ENCODE measurements around the gene CDH15. TPM values are rescaled to one million over a fixed set of nuclear protein-coding genes. Genes with fewer than 3 reads are reported as not detected.

CDH15 gene, protein sequence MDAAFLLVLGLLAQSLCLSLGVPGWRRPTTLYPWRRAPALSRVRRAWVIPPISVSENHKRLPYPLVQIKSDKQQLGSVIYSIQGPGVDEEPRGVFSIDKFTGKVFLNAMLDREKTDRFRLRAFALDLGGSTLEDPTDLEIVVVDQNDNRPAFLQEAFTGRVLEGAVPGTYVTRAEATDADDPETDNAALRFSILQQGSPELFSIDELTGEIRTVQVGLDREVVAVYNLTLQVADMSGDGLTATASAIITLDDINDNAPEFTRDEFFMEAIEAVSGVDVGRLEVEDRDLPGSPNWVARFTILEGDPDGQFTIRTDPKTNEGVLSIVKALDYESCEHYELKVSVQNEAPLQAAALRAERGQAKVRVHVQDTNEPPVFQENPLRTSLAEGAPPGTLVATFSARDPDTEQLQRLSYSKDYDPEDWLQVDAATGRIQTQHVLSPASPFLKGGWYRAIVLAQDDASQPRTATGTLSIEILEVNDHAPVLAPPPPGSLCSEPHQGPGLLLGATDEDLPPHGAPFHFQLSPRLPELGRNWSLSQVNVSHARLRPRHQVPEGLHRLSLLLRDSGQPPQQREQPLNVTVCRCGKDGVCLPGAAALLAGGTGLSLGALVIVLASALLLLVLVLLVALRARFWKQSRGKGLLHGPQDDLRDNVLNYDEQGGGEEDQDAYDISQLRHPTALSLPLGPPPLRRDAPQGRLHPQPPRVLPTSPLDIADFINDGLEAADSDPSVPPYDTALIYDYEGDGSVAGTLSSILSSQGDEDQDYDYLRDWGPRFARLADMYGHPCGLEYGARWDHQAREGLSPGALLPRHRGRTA
- total RNA-seq: not detected

DNA sequence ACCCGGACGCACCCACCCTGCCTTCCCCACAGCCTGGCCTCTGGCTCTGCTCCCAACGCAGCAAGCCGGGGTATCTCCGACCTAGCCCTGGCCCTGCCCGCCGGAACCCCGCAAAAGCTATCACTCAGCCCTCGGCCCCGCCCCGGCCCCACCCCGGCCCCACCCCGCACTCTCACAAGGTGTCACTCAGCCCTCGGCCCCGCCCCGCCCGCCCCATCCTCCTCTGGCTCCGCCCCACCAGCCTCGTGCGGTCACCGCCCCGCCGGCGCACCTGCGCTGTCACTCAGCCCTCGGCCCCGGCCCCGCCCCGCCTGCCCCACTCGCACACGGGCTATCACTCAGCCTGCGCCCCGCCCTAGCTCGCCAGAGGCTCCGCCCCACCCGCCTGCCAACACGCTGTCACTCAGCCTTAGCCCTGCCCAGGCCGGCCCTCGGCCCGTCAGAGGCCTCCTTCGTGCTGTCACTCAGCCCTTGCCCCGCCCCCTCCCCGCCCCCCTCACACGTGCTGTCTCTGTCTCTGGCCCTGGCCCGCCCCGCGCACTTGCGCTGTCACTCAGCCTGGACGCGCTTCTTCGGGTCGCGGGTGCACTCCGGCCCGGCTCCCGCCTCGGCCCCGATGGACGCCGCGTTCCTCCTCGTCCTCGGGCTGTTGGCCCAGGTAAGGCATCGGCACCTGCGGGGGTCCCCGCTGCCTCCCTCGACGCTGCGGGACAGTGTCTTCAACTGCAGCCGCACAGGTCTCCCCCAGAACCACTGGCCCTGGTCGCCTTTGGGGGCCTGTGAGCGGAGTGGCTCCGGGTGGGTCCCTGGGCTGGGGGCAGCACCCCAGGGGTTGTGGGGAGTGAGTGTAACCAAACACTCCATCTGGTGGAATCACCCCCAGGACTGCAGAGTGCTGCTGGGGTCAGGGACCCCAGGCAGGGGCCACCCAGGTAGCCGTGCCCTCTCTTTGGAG lies at the start of gene CDH15:
TSS of gene CDH15 (plus strand) at position 533 of the 955 bp plus-strand sequence. CDS start at position 617, 84 bp downstream.
- Histone ChIP-seq H3K27me3 (ENCODE audit: insufficient read depth, low read length) (no peaks in the 10 kb centered on the region), H3K9me3 (ENCODE audit: low read depth, low read length) (no peaks in the 10 kb centered on the region), H3K4me1 (ENCODE audit: insufficient read depth, low read length) (peaks cover 19% of the 10 kb centered on the region), H3K4me3 (ENCODE audit: low read length) (no peak within 1 kb of the TSS)

DNA sequence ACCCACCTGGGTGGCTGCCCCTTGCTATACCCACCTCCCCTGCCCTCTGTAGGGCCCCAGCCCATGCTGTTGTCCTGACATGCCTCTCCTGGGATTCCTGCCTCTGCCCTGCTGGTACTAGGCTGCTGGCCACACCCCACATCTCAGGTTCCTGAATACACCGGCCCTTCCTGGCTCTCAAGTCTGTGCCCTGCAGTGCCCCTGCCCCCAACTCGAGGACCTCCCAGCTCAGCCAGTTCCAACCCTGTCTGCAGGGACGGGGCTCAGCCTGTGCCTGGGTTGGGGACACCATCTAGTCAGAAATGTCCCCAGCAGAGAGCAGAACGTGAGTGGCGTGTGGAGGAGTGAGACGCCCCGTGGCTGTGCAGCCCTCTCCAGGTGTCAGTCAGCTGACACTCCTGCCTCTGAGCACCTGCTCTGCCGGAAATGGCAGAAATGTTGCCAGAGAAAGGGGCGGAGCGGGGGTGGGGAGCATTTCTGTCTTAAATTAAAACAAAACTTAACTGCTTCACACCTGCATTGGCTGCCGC lies 49.2 kb upstream of the CDH15 start:
- no peaks in the 10 kb centered on the region for H3K27me3 ChIP-seq (ENCODE audit: insufficient read depth, low read length)
- H3K9me3 ChIP-seq (ENCODE audit: low read depth, low read length): no peaks in the 10 kb centered on the region
- H3K4me3 ChIP-seq (ENCODE audit: low read length): no peak overlapping the region
- peaks cover 22% of the 10 kb centered on the region for H3K4me1 ChIP-seq (ENCODE audit: insufficient read depth, low read length)

DNA sequence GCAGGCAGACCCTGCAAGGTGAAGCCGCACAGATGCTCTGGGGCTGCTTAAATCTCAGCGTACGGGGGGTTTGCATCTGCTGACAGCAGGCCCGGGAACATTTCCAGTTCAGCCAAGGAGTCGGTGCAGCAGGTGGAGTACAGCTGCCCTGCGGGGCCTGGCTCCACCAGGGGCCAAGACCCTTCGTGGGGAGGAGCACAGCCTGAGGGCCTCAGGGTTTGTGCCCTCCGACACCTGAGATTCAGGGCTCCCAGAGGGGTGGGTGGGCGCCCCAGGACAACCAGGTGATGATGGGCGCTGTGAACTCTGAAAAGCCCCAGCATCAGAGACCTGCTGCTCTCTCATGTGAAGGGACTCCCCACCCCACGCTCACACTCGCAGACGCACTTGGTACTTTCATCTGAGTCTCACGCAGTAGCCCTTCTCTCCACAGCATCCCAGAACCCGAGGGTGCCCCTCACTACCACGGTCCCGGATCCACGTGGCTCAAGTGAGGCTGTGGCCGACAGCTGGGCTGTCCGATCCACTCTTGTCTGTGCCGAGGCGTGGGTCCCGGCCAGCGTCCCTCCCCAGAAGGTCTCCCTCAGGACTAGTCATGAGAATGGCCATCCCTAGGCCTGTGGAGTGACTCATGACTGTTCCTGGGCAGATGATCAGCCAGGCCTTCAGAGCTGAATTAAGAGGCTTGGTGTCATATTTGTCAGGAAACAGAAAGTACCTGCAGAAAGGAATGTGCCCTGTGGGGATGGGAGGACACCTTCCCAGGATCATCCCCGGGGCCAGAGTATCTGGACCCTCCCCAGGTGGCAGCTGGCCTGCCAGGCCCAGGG lies 48.3 kb upstream of the CDH15 start:
- no peak overlapping the region for H3K4me3 ChIP-seq (ENCODE audit: low read length)
- peaks cover 22% of the 10 kb centered on the region for H3K4me1 ChIP-seq (ENCODE audit: insufficient read depth, low read length)
- H3K9me3 ChIP-seq (ENCODE audit: low read depth, low read length): no peaks in the 10 kb centered on the region
- no peaks in the 10 kb centered on the region for H3K27me3 ChIP-seq (ENCODE audit: insufficient read depth, low read length)

DNA sequence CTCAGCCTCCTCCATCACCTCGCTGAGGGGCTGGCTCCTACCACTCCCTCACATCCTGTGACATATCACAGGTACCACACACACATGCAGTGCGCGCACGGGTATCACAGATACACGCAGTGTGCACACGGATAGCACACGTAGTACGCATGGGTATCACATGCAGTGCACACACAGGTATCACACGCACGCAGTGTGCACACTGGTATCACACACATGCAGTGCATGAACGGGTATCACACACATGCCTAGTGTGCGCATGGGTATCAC lies 47.8 kb upstream of the CDH15 start:
- no peaks in the 10 kb centered on the region for H3K27me3 ChIP-seq (ENCODE audit: insufficient read depth, low read length)
- H3K9me3 ChIP-seq (ENCODE audit: low read depth, low read length): no peaks in the 10 kb centered on the region
- peaks cover 19% of the 10 kb centered on the region for H3K4me1 ChIP-seq (ENCODE audit: insufficient read depth, low read length)
- no peak overlapping the region for H3K4me3 ChIP-seq (ENCODE audit: low read length)

DNA sequence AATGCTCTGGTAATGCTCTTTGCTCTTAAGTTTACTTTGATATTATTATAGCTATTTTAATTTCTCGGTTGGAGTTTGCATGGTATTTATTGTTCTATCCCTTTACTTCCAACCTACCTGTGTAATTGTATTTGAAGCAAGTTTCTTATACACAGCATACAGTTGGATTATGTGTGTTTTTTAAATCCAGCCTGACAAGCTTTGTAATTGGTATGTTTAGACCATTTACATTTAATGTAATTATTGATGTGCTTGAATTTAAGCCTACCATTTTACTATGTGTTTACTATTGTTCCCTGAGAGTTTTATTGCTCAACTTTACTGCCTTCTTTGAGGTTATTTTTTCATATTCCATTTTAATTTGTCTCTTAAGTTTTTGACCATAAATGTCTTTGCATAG lies 42.2 kb upstream of the CDH15 start:
- Histone ChIP-seq H3K27me3 (ENCODE audit: insufficient read depth, low read length) (no peaks in the 10 kb centered on the region), H3K4me1 (ENCODE audit: insufficient read depth, low read length) (no peaks in the 10 kb centered on the region), H3K4me3 (ENCODE audit: low read length) (no peak overlapping the region), H3K9me3 (ENCODE audit: low read depth, low read length) (no peaks in the 10 kb centered on the region)

DNA sequence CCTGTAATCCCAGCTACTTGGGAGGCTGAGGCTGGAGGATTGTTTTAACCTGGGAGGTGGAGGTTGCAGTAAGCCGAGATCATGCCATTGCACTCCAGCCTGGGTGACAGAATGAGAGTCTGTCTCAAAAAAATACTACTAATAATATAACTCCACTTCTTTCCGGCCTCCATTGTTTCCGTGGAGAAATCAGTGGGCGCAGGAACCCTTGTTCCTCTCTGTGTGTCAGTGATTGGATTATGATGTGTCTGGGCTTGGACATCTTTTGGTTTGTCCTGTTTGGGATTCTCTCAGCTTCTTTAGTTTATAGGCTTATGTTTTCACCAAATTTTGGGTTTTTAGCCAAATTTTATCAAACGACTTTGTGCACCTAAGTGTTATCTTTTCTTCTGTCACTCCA lies 41.1 kb upstream of the CDH15 start:
- Histone ChIP-seq H3K4me3 (ENCODE audit: low read length) (no peak overlapping the region), H3K9me3 (ENCODE audit: low read depth, low read length) (no peaks in the 10 kb centered on the region), H3K27me3 (ENCODE audit: insufficient read depth, low read length) (no peaks in the 10 kb centered on the region), H3K4me1 (ENCODE audit: insufficient read depth, low read length) (no peaks in the 10 kb centered on the region)

DNA sequence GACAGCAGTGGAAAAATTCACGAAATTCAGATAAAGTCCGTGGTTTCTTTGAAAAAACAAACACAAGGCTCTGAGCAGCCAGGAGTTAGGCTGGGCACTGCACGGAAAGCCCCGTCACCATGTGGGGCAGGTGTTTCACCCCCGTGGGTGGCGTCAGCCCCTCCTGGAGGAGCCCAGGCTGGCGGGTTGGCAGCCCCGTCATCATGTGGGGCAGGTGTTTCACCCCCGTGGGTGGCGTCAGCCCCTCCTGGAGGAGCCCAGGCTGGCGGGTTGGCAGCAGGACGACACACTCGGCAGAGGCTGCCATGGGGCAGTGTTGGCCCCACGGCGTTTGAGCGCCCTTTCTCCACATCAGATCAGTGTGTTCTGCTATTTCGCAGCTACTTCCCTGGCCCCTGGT lies 39.8 kb upstream of the CDH15 start:
- no peaks in the 10 kb centered on the region for H3K9me3 ChIP-seq (ENCODE audit: low read depth, low read length)
- H3K4me3 ChIP-seq (ENCODE audit: low read length): no peak overlapping the region
- H3K27me3 ChIP-seq (ENCODE audit: insufficient read depth, low read length): no peaks in the 10 kb centered on the region
- H3K4me1 ChIP-seq (ENCODE audit: insufficient read depth, low read length): no peaks in the 10 kb centered on the region

DNA sequence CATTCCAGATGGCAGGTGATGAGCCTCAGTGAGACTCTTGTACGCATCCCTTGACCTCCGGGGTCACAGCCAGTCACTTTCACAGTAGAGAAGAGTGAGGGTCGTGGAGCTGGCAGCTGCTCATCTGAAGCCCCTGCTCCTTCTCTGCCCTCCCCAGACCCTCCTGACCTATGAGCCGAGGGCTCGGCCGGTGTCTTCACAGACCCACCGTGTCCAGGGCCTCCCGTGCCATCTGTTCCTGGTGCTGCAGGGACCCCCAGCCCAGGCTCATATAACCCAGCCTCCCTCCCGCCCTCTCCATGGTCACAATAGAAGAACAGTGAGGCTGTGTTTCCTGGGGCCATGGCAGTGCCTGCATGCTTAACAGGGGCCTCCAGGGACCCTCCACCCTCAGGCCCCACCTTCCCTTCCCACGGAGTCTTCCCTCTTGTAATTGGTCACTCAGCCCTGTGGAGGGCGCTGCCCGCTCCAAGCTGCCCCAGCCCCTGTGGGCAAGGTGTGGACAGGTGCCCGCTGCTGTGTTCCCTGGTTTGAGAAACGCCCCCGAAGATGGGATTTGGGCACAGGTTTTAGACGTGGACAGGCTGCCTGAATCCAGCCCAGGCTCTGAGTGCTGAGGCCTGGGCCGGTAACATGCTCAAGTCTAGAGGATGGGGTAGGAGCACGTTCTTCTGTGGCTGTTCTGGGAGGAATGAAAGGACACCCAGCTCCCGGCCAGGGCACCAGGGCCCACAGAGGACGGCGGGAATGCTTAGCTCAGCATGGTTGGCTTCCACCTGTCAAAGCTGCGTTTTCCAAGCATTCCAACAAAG lies 39.1 kb upstream of the CDH15 start:
- no peaks in the 10 kb centered on the region for H3K27me3 ChIP-seq (ENCODE audit: insufficient read depth, low read length)
- H3K9me3 ChIP-seq (ENCODE audit: low read depth, low read length): no peaks in the 10 kb centered on the region
- H3K4me3 ChIP-seq (ENCODE audit: low read length): no peak overlapping the region
- no peaks in the 10 kb centered on the region for H3K4me1 ChIP-seq (ENCODE audit: insufficient read depth, low read length)

DNA sequence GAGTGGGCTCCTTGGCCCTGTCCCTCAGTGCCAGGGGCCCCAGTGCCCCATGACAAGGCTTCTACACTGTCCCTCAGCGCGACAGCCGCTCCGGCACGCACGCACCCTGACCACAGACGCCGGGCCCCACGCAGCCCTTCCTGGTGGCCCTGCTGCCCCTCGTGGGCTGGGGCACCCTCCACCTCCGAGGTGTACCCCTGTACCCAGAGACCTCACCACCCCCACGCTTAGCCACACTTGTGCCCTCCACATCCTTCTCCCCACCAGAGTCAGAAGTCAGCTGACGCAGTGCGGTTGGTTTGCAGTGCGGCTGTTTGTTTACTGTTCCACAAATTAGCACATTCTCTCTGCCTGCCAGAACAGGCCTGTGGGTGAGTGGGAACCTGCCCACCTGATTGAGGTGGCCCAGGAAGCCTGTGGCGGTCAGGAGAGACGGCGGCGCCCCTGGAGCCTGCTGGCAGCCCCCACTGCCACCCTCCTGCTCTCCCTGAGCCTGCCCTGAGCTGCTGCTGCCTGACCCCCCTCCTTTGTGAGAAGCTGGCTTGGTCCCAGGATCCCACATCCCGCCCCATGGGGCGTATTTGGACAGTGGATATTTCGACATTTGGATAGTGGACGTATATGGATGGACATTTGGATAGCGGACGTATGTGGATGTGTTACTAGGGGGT lies 38.0 kb upstream of the CDH15 start:
- H3K9me3 ChIP-seq (ENCODE audit: low read depth, low read length): no peaks in the 10 kb centered on the region
- no peak overlapping the region for H3K4me3 ChIP-seq (ENCODE audit: low read length)
- no peaks in the 10 kb centered on the region for H3K4me1 ChIP-seq (ENCODE audit: insufficient read depth, low read length)
- H3K27me3 ChIP-seq (ENCODE audit: insufficient read depth, low read length): no peaks in the 10 kb centered on the region

DNA sequence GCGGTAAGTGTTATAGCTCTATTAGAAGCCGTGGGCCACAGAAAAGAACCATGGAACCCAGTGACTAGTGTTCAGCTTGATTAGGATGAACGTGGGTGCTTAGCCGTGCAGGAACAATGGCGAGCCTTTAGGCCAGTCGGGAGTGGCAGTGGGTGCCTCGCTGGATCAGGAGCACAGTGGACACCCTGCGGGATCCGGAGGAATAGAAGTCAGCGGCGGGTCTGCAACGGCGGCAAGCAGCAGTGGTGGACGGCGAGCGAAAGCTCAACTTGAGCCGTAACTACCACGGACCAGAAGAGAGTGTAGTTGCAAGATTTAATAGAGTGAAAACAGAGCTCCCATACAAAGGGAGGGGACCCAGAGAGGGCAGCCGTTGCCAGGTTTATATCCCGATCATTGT lies 37.3 kb upstream of the CDH15 start:
- no peaks in the 10 kb centered on the region for H3K27me3 ChIP-seq (ENCODE audit: insufficient read depth, low read length)
- no peak overlapping the region for H3K4me3 ChIP-seq (ENCODE audit: low read length)

DNA sequence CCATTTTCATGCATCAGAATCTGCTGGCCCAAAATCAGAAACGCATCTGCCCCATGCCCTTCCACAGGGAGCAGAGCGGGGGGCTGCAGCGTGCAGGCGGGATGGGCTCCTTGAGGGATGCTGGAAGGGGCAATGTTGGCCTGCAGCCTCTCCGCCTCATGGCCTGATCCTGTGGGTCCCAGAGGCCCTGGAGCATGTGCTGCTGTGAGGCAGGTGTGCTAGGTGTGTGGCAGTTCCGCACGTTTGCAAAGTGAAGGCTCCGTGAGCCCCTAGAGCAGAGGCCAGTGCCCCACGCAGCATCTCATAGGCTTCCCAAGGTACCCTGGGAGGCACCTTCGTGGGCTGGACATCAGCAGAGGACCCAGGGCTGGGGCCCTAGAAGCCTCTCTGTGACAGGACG lies 36.4 kb upstream of the CDH15 start:
- H3K4me1 ChIP-seq (ENCODE audit: insufficient read depth, low read length): no peaks in the 10 kb centered on the region
- no peak overlapping the region for H3K4me3 ChIP-seq (ENCODE audit: low read length)
- H3K27me3 ChIP-seq (ENCODE audit: insufficient read depth, low read length): no peaks in the 10 kb centered on the region
- H3K9me3 ChIP-seq (ENCODE audit: low read depth, low read length): no peaks in the 10 kb centered on the region

More for the DNA sequence above, 37.3 kb upstream of the CDH15 start:
- H3K9me3 ChIP-seq (ENCODE audit: low read depth, low read length): no peaks in the 10 kb centered on the region
- no peaks in the 10 kb centered on the region for H3K4me1 ChIP-seq (ENCODE audit: insufficient read depth, low read length)

DNA sequence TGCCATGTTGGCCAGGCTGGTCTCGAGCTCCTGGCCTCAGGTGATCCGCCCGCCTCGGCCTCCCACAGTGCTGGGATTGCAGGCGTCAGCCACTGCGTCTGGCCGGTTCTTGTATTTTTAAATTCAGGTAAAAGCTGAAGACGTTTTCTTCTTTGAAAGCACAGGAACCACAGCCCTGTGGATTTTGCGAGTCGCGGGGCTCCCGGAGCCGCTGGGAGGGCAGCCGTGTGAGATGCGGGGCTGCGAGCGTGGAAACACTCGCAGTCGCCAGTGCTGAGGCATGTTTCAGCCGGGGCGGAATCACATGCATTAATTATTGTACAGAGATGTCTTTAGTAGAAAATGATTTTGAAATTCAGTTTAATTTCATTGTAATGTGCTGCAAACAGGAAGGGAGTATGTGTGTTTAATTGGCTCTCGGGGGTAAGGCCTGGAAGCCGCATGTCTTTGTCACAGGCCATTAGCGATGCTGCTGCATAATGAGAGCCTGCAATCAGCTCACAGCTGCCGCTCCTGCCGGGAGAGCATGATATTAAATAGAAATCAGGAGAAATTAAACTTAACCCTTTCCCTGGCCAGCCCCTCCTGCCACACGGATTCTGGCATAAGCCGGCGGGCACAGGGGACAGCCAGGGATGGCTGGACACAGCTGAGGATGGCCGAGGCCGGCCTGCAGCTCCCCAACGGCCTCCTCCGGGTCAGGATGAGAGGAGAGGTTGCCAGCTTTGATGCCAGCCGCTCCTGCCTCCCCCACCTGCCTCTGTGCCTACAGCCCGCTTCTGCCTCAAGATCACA lies 35.4 kb upstream of the CDH15 start:
- Histone ChIP-seq H3K4me1 (ENCODE audit: insufficient read depth, low read length) (no peaks in the 10 kb centered on the region), H3K9me3 (ENCODE audit: low read depth, low read length) (no peaks in the 10 kb centered on the region), H3K4me3 (ENCODE audit: low read length) (no peak overlapping the region), H3K27me3 (ENCODE audit: insufficient read depth, low read length) (no peaks in the 10 kb centered on the region)

Measured in mononuclear cell (primary cell).